Upper lobe of left lung (tissue), 4 donors: Measurements from ENCODE around the gene TREX2.

Source experiments
- POLR2A ChIP-seq, 4 donors: fragments of 450-650 bp; IDR thresholded peaks; one replicate each; pipeline ENCODE4 v1.5.1; 2016 to 2017; ENCODE audit warnings: antibody characterized with exemption in 4 of 4, mild to moderate bottlenecking in 2 of 4
- POLR2AphosphoS5 ChIP-seq, 2 donors: sonication (generic); formaldehyde crosslinking; IDR thresholded peaks; one replicate each; pipeline ENCODE4 v1.5.1; 2017; ENCODE audit warnings: antibody characterized with exemption in 2 of 2
- TF ChIP-seq, protein P1 (sequence below), 6 experiments: fragments of 450-650 bp in 4 of 6; fragments of 200-600 bp in 2 of 6; sonication (generic) in 2 of 6; IDR thresholded peaks; one replicate each; pipeline ENCODE4 v1.5.1; 2016 to 2019; ENCODE audit warnings: antibody characterized with exemption in 6 of 6

DNA sequence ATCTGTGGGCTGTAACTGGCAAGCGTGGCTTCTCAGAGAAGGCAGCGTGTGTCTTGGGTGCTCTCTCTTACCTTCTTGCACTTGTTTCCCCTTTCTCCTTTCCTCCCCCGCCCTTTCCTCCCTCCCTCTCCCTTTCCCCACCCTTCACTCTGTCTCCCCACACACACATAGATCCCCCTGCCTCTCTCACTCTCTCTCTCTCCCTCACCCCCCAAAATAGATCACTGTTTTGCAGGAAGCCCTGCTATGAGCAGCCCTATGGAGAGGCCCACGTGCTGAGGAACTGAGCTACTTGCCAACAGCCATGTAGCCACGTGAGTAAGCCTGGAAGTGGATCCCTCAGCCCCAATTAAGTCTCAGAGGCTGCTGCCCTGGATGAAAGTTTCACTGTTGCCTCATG lies 40.4 kb downstream of the TREX2 start:
- TF ChIP-seq POLR2A (IDR thresholded peaks at IDR 0.05) (no peak), POLR2AphosphoS5 (IDR thresholded peaks at IDR 0.05) (no peak)
- TF ChIP-seq, protein P1, sequence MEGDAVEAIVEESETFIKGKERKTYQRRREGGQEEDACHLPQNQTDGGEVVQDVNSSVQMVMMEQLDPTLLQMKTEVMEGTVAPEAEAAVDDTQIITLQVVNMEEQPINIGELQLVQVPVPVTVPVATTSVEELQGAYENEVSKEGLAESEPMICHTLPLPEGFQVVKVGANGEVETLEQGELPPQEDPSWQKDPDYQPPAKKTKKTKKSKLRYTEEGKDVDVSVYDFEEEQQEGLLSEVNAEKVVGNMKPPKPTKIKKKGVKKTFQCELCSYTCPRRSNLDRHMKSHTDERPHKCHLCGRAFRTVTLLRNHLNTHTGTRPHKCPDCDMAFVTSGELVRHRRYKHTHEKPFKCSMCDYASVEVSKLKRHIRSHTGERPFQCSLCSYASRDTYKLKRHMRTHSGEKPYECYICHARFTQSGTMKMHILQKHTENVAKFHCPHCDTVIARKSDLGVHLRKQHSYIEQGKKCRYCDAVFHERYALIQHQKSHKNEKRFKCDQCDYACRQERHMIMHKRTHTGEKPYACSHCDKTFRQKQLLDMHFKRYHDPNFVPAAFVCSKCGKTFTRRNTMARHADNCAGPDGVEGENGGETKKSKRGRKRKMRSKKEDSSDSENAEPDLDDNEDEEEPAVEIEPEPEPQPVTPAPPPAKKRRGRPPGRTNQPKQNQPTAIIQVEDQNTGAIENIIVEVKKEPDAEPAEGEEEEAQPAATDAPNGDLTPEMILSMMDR (IDR thresholded peaks at IDR 0.05), result no peak
